ENCODE data around the gene C1QTNF5.
"Not testable (repeated sequence)": the region's sequence is repeated elsewhere in the genome, so short reads cannot be mapped to it uniquely, and the experiment has no call there.

C1QTNF5 gene

GRCh38 chr11:119340335-119341221 is at the start of gene C1QTNF5:
C1QTNF5 (minus strand) TSS chr11:119340883; CDS start chr11:119340397, 486 bp downstream.
- no peak for DNase-seq

GRCh38 chr11:119389611-119390254 is 49.0 kb upstream of the C1QTNF5 start:
- no peak for DNase-seq

GRCh38 chr11:119388103-119388502 is 47.4 kb upstream of the C1QTNF5 start:
- no peak for DNase-seq

- DNase-seq, result no peak
These were observed 43.6 kb upstream of the C1QTNF5 start for GRCh38 chr11:119384332-119384731.

- not testable (repeated sequence) for DNase-seq
These were observed 41.8 kb upstream of the C1QTNF5 start for GRCh38 chr11:119382513-119382912.

- no peak for DNase-seq
These were observed 41.4 kb upstream of the C1QTNF5 start for GRCh38 chr11:119382101-119382500.

- peak; percentile 65 to 97 for DNase-seq
These were observed 40.7 kb upstream of the C1QTNF5 start, which contains the start of gene USP2 for GRCh38 chr11:119381181-119381988. USP2 (minus strand) TSS chr11:119381690; CDS start chr11:119373480, 8,210 bp downstream.

GRCh38 chr11:119380827-119381180 is 40.1 kb upstream of the C1QTNF5 start:
- DNase-seq, result no peak

GRCh38 chr11:119380160-119380826 is 39.6 kb upstream of the C1QTNF5 start:
- DNase-seq, result no peak

- DNase-seq, result no peak
These were observed 38.3 kb upstream of the C1QTNF5 start for GRCh38 chr11:119378851-119379465.

GRCh38 chr11:119377961-119378667 is 37.4 kb upstream of the C1QTNF5 start:
- no peak for DNase-seq

- DNase-seq, result no peak
These were observed 36.6 kb upstream of the C1QTNF5 start for GRCh38 chr11:119377112-119377901.

GRCh38 chr11:119376197-119376847 is 35.6 kb upstream of the C1QTNF5 start:
- DNase-seq, result no peak

GRCh38 chr11:119375337-119376196 is 34.9 kb upstream of the C1QTNF5 start:
- DNase-seq, result no peak

GRCh38 chr11:119374632-119375336 is 34.1 kb upstream of the C1QTNF5 start:
- DNase-seq, result no peak

GRCh38 chr11:119373921-119374631 is 33.4 kb upstream of the C1QTNF5 start:
- peak in 1 of 2 experiments; percentile 37 for DNase-seq

GRCh38 chr11:119373059-119373920 is 32.6 kb upstream of the C1QTNF5 start:
- no peak for DNase-seq
